ENCODE results near the gene FBXW5.
A peak's percentile ranks its signal among the peaks of the same experiment; 100 is the strongest.

FBXW5 gene

GRCh38 chr9:136985027-136985602 is 40.6 kb upstream of the FBXW5 start (continued):
- TF ChIP-seq PATZ1 (CRISPR knock-in tag; IDR thresholded peaks at IDR 0.05; ENCODE audit: borderline replicate concordance) = no peak
- no peak for TF ChIP-seq SNAI2 (CRISPR knock-in tag; IDR thresholded peaks at IDR 0.05)
- TF ChIP-seq CREB5 (CRISPR knock-in tag; IDR thresholded peaks at IDR 0.05; ENCODE audit: low read depth) = no peak

GRCh38 chr9:136984464-136985026 is 40.0 kb upstream of the FBXW5 start:
- no peak for ATAC-seq
- TF ChIP-seq PPARA (CRISPR knock-in tag; IDR thresholded peaks at IDR 0.05; ENCODE audit: borderline replicate concordance) (no peak), RARB (CRISPR knock-in tag; IDR thresholded peaks at IDR 0.05) (no peak), CSRNP3 (CRISPR knock-in tag; IDR thresholded peaks at IDR 0.05) (no peak), ESRRG (CRISPR knock-in tag; IDR thresholded peaks at IDR 0.05) (no peak), TOX (CRISPR knock-in tag; IDR thresholded peaks at IDR 0.05; ENCODE audit: borderline replicate concordance) (no peak), CSDC2 (CRISPR knock-in tag; IDR thresholded peaks at IDR 0.05) (no peak), TSHZ2 (CRISPR knock-in tag; IDR thresholded peaks at IDR 0.05) (no peak), OSR1 (CRISPR knock-in tag; IDR thresholded peaks at IDR 0.05) (no peak), ZNF8 (CRISPR knock-in tag; IDR thresholded peaks at IDR 0.05) (no peak), PATZ1 (CRISPR knock-in tag; IDR thresholded peaks at IDR 0.05; ENCODE audit: borderline replicate concordance) (no peak)

- no peak; the same call in 2 of the 3 replicates for ATAC-seq
- TF ChIP-seq ZNF70 (CRISPR knock-in tag; IDR thresholded peaks at IDR 0.05) (no peak), TCF4 (CRISPR knock-in tag; IDR thresholded peaks at IDR 0.05; ENCODE audit: borderline replicate concordance) (peak; percentile 37; the same call in 1 of the 2 replicates)
Observed at GRCh38 chr9:136983656-136984314, 39.2 kb upstream of the FBXW5 start.

- ATAC-seq = no peak
- TF ChIP-seq PPARA (CRISPR knock-in tag; IDR thresholded peaks at IDR 0.05; ENCODE audit: borderline replicate concordance) (no peak), OSR1 (CRISPR knock-in tag; IDR thresholded peaks at IDR 0.05) (no peak), BACH2 (CRISPR knock-in tag; IDR thresholded peaks at IDR 0.05; ENCODE audit: borderline replicate concordance) (no peak), ARNTL (CRISPR knock-in tag; IDR thresholded peaks at IDR 0.05; ENCODE audit: borderline replicate concordance, low read depth) (no peak), ZFP3 (CRISPR knock-in tag; IDR thresholded peaks at IDR 0.05) (no peak), ZNF565 (CRISPR knock-in tag; conservative IDR thresholded peaks at IDR 0.05; ENCODE audit: low read depth) (no peak), ZC3H10 (CRISPR knock-in tag; IDR thresholded peaks at IDR 0.05) (no peak), ZFP30 (CRISPR knock-in tag; IDR thresholded peaks at IDR 0.05) (no peak), ISL1 (CRISPR knock-in tag; IDR thresholded peaks at IDR 0.05) (no peak), GLIS3 (CRISPR knock-in tag; IDR thresholded peaks at IDR 0.05) (no peak), CSRNP3 (CRISPR knock-in tag; IDR thresholded peaks at IDR 0.05) (no peak), CREB5 (CRISPR knock-in tag; IDR thresholded peaks at IDR 0.05; ENCODE audit: low read depth) (no peak), CSDC2 (CRISPR knock-in tag; IDR thresholded peaks at IDR 0.05) (no peak), ESRRG (CRISPR knock-in tag; IDR thresholded peaks at IDR 0.05) (no peak)
Observed at GRCh38 chr9:136983167-136983566, 38.6 kb upstream of the FBXW5 start.

Data from SK-N-SH treated with all-trans-retinoic acid at 6 μM for 48 hours (cell line).